Astrocyte (in vitro differentiated cells and primary cell): ENCODE measurements around the gene RIBC1. TPM values are rescaled to one million over a fixed set of nuclear protein-coding genes. Genes with fewer than 3 reads are reported as not detected.
"Not testable (repeated sequence)": the region's sequence is repeated elsewhere in the genome, so short reads cannot be mapped to it uniquely, and the experiment has no call there.

Experiments
- DNase-seq: peaks from one replicate; pipeline ENCODE4 v3.0.0-alpha.2; 2010; ENCODE audit warnings: low read depth
- FAIRE-seq: peaks from 2 replicates; lab custom pipeline; 2011; peaks lifted over from hg19 to GRCh38; lab: Jason Lieb, UNC
- H2AFZ ChIP-seq: 2 replicates; pipeline ENCODE4 v1.6.0; 2012; ENCODE audit warnings: low read depth, low read length, inconsistent platforms
- H3K27ac ChIP-seq: 2 replicates; pipeline ENCODE4 v1.5.1; 2011; ENCODE audit warnings: low read depth, low read length, inconsistent platforms
- H3K27me3 ChIP-seq: 2 replicates; pipeline ENCODE4 v1.6.0; 2011; ENCODE audit warnings: low read length, inconsistent platforms; ENCODE audit not compliant: insufficient read depth
- H3K36me3 ChIP-seq: 2 replicates; pipeline ENCODE4 v1.5.1; 2011; ENCODE audit warnings: low read length, inconsistent platforms; ENCODE audit not compliant: insufficient read depth
- H3K4me1 ChIP-seq: 2 replicates; pipeline ENCODE4 v1.5.1; 2011; ENCODE audit warnings: low read length, inconsistent platforms; ENCODE audit not compliant: insufficient read depth
- H3K4me2 ChIP-seq: 2 replicates; pipeline ENCODE4 v1.6.0; 2012; ENCODE audit warnings: low read length, inconsistent platforms
- H3K4me3 ChIP-seq: 2 replicates; pipeline ENCODE4 v1.5.1; 2011; ENCODE audit warnings: low read depth, mild to moderate bottlenecking, low read length, inconsistent platforms; ENCODE audit not compliant: insufficient read depth
- H3K79me2 ChIP-seq: 2 replicates; pipeline ENCODE4 v1.6.0; 2012; ENCODE audit warnings: mild to moderate bottlenecking, low read length, inconsistent platforms; ENCODE audit not compliant: insufficient read depth
- H3K9ac ChIP-seq: 2 replicates; pipeline ENCODE4 v1.6.0; 2012; ENCODE audit warnings: mild to moderate bottlenecking, low read length, inconsistent platforms
- H3K9me3 ChIP-seq: 2 replicates; pipeline ENCODE4 v1.5.1; 2012; ENCODE audit warnings: low read depth, mild to moderate bottlenecking, low read length, inconsistent platforms; ENCODE audit not compliant: insufficient read depth
- H4K20me1 ChIP-seq: 2 replicates; pipeline ENCODE4 v1.6.0; 2012; ENCODE audit warnings: low read length, inconsistent platforms; ENCODE audit not compliant: insufficient read depth
- H3K27ac Mint-ChIP-seq: one replicate; pipeline ENCODE4 v1.8.0; 2021; ENCODE audit warnings: mild to moderate bottlenecking, mixed read lengths; ENCODE audit not compliant: unreplicated experiment
- H3K27me3 Mint-ChIP-seq: one replicate; pipeline ENCODE4 v1.8.0; 2021; ENCODE audit warnings: low read depth, mixed read lengths; ENCODE audit not compliant: unreplicated experiment
- H3K36me3 Mint-ChIP-seq: one replicate; pipeline ENCODE4 v1.8.0; 2021; ENCODE audit warnings: low read depth, mixed read lengths; ENCODE audit not compliant: unreplicated experiment
- H3K4me1 Mint-ChIP-seq: one replicate; pipeline ENCODE4 v1.8.0; 2021; ENCODE audit warnings: low read depth, mixed read lengths; ENCODE audit not compliant: unreplicated experiment
- H3K4me3 Mint-ChIP-seq: one replicate; pipeline ENCODE4 v1.8.0; 2021; ENCODE audit warnings: mild to moderate bottlenecking, moderate library complexity, mixed read lengths; ENCODE audit not compliant: unreplicated experiment
- H3K9me3 Mint-ChIP-seq: one replicate; pipeline ENCODE4 v1.8.0; 2021; ENCODE audit warnings: mild to moderate bottlenecking, mixed read lengths; ENCODE audit not compliant: unreplicated experiment
- EZH2 ChIP-seq: IDR thresholded peaks from 2 replicates; pipeline ENCODE4 v1.6.1; 2012; ENCODE audit warnings: mild to moderate bottlenecking, low read length, inconsistent platforms; ENCODE audit not compliant: insufficient read depth
- total RNA-seq: library from RNA; stranded (reverse); gene quantifications from 2 replicates; pipeline ENCODE4 v1.2.1, GENCODE V29; 2021
- TF ChIP-seq, protein P1 (sequence below): IDR thresholded peaks from 2 replicates; pipeline ENCODE4 v1.5.1; 2011; ENCODE audit warnings: low read depth, mild to moderate bottlenecking, inconsistent platforms, low read length, moderate library complexity; ENCODE audit not compliant: insufficient read depth

RIBC1 gene
- total RNA-seq, 1 donor from 2014 or later = 0.34 TPM

DNA sequence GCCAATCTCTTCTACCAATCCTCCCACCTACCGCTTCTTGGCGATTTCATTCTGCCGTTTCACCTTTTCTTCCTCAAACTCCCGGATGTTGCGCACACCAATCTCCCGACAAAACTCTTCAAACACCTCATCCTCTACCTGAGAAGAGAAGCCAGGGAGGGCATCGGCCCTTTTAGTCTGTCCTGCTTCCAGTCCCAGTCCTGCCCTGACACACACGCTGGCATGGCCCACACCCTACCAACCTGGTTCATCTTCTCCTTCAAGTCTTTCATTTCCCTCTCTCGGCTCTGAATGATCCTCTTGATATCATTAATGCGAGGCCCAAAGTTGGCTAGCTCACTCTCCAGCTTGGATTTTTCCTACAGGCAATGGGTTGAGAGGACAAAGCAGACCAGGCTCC, 19.1 kb upstream of the RIBC1 start:
- peaks cover 10% of the 10 kb centered on the region for H3K36me3 ChIP-seq
- no peak overlapping the region for H3K27ac ChIP-seq
- no peaks in the 10 kb centered on the region for H3K79me2 ChIP-seq
- H3K9me3 ChIP-seq = no peaks in the 10 kb centered on the region
- H3K4me1 Mint-ChIP-seq = no peaks in the 10 kb centered on the region
- H3K9ac ChIP-seq = no peak overlapping the region
- H3K4me3 Mint-ChIP-seq = no peak overlapping the region
- no peak for DNase-seq
- no peak overlapping the region for H3K27ac Mint-ChIP-seq
- no peak overlapping the region for H3K4me2 ChIP-seq
- no peak overlapping the region for H2AFZ ChIP-seq
- H4K20me1 ChIP-seq = no peaks in the 10 kb centered on the region
- no peaks in the 10 kb centered on the region for H3K27me3 Mint-ChIP-seq
- no peak for FAIRE-seq
- H3K27me3 ChIP-seq = no peaks in the 10 kb centered on the region
- H3K4me1 ChIP-seq = no peaks in the 10 kb centered on the region
- H3K9me3 Mint-ChIP-seq = no peaks in the 10 kb centered on the region
- no peak for TF ChIP-seq EZH2
- no peaks in the 10 kb centered on the region for H3K36me3 Mint-ChIP-seq
- H3K4me3 ChIP-seq = no peak overlapping the region

- H3K4me3 ChIP-seq = no peak overlapping the region
- H3K36me3 ChIP-seq = peaks cover 21% of the 10 kb centered on the region
- H3K9me3 Mint-ChIP-seq = no peaks in the 10 kb centered on the region
- no peak overlapping the region for H3K27ac Mint-ChIP-seq
- no peaks in the 10 kb centered on the region for H3K4me1 Mint-ChIP-seq
- H3K27me3 Mint-ChIP-seq = no peaks in the 10 kb centered on the region
- no peaks in the 10 kb centered on the region for H3K27me3 ChIP-seq
- peaks cover 24% of the 10 kb centered on the region for H3K79me2 ChIP-seq
- H3K4me1 ChIP-seq = no peaks in the 10 kb centered on the region
- peaks cover 4% of the 10 kb centered on the region for H3K36me3 Mint-ChIP-seq
- peaks cover 11% of the 10 kb centered on the region for H4K20me1 ChIP-seq
- no peak overlapping the region for H3K4me2 ChIP-seq
- no peak overlapping the region for H3K9ac ChIP-seq
- H3K27ac ChIP-seq = no peak overlapping the region
- FAIRE-seq (no peak), DNase-seq (no peak)
- no peak overlapping the region for H3K4me3 Mint-ChIP-seq
- no peak overlapping the region for H2AFZ ChIP-seq
- H3K9me3 ChIP-seq = no peaks in the 10 kb centered on the region
- TF ChIP-seq EZH2 = no peak
- TF ChIP-seq, protein P1, sequence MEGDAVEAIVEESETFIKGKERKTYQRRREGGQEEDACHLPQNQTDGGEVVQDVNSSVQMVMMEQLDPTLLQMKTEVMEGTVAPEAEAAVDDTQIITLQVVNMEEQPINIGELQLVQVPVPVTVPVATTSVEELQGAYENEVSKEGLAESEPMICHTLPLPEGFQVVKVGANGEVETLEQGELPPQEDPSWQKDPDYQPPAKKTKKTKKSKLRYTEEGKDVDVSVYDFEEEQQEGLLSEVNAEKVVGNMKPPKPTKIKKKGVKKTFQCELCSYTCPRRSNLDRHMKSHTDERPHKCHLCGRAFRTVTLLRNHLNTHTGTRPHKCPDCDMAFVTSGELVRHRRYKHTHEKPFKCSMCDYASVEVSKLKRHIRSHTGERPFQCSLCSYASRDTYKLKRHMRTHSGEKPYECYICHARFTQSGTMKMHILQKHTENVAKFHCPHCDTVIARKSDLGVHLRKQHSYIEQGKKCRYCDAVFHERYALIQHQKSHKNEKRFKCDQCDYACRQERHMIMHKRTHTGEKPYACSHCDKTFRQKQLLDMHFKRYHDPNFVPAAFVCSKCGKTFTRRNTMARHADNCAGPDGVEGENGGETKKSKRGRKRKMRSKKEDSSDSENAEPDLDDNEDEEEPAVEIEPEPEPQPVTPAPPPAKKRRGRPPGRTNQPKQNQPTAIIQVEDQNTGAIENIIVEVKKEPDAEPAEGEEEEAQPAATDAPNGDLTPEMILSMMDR = no peak
These were observed 10.2 kb upstream of the RIBC1 start for GRCh38 chrX:53412446-53412845.

DNA sequence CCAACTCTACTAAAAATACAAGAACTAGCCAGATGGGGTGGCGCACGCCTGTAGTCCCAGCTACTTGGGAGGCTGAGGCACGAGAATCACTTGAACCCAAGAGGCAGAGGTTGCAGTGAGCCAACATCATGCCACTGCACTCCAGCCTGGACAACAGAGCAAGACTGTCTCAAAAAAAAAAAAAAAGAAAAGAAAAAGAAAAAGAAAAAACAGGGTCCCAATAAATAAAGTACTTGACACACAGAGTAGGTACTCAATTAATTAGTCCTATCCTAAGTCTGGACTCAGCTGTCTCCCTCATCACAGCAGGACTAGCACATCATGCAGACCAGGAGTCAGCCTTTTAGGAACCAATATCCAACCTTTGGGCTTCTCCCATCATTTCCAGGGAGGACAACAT, 2.3 kb upstream of the RIBC1 start:
- peaks cover 17% of the 10 kb centered on the region for H3K4me1 ChIP-seq
- H3K36me3 ChIP-seq = not testable (repeated sequence)

More for the DNA sequence above, 2.3 kb upstream of the RIBC1 start:
- peaks cover 25% of the 10 kb centered on the region for H4K20me1 ChIP-seq
- H2AFZ ChIP-seq, H3K9me3 ChIP-seq, H3K9ac ChIP-seq, H3K9me3 Mint-ChIP-seq, H3K27me3 ChIP-seq, H3K36me3 Mint-ChIP-seq, H3K4me2 ChIP-seq, H3K4me3 ChIP-seq, FAIRE-seq, H3K4me3 Mint-ChIP-seq, DNase-seq, H3K27ac Mint-ChIP-seq, H3K27ac ChIP-seq, H3K27me3 Mint-ChIP-seq: not testable (repeated sequence)
- H3K79me2 ChIP-seq = peaks cover 57% of the 10 kb centered on the region
- H3K4me1 Mint-ChIP-seq = peaks cover 11% of the 10 kb centered on the region
